ENCODE data around the gene CCDC85B.
"Not testable (repeated sequence)": the region's sequence is repeated elsewhere in the genome, so short reads cannot be mapped to it uniquely, and the experiment has no call there.

The CCDC85B gene

GRCh38 chr11:65887723-65888162, 2.7 kb upstream of the CCDC85B start:
- no peak for DNase-seq (ENCODE audit: low read depth in 3 of 3)

GRCh38 chr11:65888163-65888814, 2.2 kb upstream of the CCDC85B start, which contains the start of gene FIBP:
Gene FIBP (minus strand): TSS chr11:65888471. CDS start chr11:65888418, 53 bp downstream.
- peak; percentile 94 to 95 (median 94) for DNase-seq (ENCODE audit: low read depth in 3 of 3)

GRCh38 chr11:65891219-65892136, 1.0 kb downstream of the CCDC85B start:
- DNase-seq (ENCODE audit: low read depth in 3 of 3): no peak

- not testable (repeated sequence) for DNase-seq (ENCODE audit: low read depth in 3 of 3)
Measured at GRCh38 chr11:65892137-65892540, 1.7 kb downstream of the CCDC85B start.

GRCh38 chr11:65892661-65893317, 2.3 kb downstream of the CCDC85B start:
- no peak for DNase-seq (ENCODE audit: low read depth in 3 of 3)

- no peak for DNase-seq (ENCODE audit: low read depth in 3 of 3)
Measured at GRCh38 chr11:65894034-65894591, 3.6 kb downstream of the CCDC85B start.

- DNase-seq (ENCODE audit: low read depth in 3 of 3): no peak
Measured at GRCh38 chr11:65895482-65895981, 5.1 kb downstream of the CCDC85B start.

- DNase-seq (ENCODE audit: low read depth in 3 of 3): no peak
Measured at GRCh38 chr11:65896034-65896999, 5.8 kb downstream of the CCDC85B start.

- no peak for DNase-seq (ENCODE audit: low read depth in 3 of 3)
Measured at GRCh38 chr11:65897020-65897471, 6.6 kb downstream of the CCDC85B start.

- DNase-seq (ENCODE audit: low read depth in 3 of 3): no peak
Measured at GRCh38 chr11:65898656-65899355, 8.3 kb downstream of the CCDC85B start.

GRCh38 chr11:65899356-65900124, 9.1 kb downstream of the CCDC85B start:
- peak; percentile 62 to 80 (median 65) for DNase-seq (ENCODE audit: low read depth in 3 of 3)

- peak; percentile 92 to 93 (median 92) for DNase-seq (ENCODE audit: low read depth in 3 of 3)
Measured at GRCh38 chr11:65900125-65900898, 9.8 kb downstream of the CCDC85B start, which contains the start of gene FOSL1. Gene FOSL1 (minus strand): TSS chr11:65900388. CDS start chr11:65900339, 49 bp downstream.

GRCh38 chr11:65900899-65901180, 10.4 kb downstream of the CCDC85B start:
- DNase-seq (ENCODE audit: low read depth in 3 of 3): no peak

GRCh38 chr11:65903068-65903481, 12.6 kb downstream of the CCDC85B start:
- no peak for DNase-seq (ENCODE audit: low read depth in 3 of 3)

GRCh38 chr11:65903715-65904114, 13.2 kb downstream of the CCDC85B start:
- DNase-seq (ENCODE audit: low read depth in 3 of 3): no peak

- no peak for DNase-seq (ENCODE audit: low read depth in 3 of 3)
Measured at GRCh38 chr11:65906602-65907001, 16.1 kb downstream of the CCDC85B start.

GRCh38 chr11:65907878-65908277, 17.4 kb downstream of the CCDC85B start:
- DNase-seq (ENCODE audit: low read depth in 3 of 3): no peak

Data from stimulated activated CD4-positive, alpha-beta T cell treated with anti-CD3 and anti-CD28 coated beads, TNF-alpha, amount 100 ng/mL, for 48 hours (primary cell).